Measurements from ENCODE around the gene MIOX.

The MIOX gene

GRCh38 chr22:50507421-50507990, 20.8 kb downstream of the MIOX start, which contains the start of gene LMF2:
TSS of gene LMF2 (minus strand) at chr22:50507702. CDS start at chr22:50507675, 27 bp downstream.
- peak within 1 kb of the TSS; percentile 80 for H3K27ac ChIP-seq
- no peak for TF ChIP-seq CTCF (IDR thresholded peaks at IDR 0.05)
- no peak for TF ChIP-seq ZFX (IDR thresholded peaks at IDR 0.05; ENCODE audit: borderline replicate concordance)

- H3K27ac ChIP-seq: peak within 1 kb of the TSS; percentile 80
- TF ChIP-seq CTCF (IDR thresholded peaks at IDR 0.05) (no peak), ZFX (IDR thresholded peaks at IDR 0.05; ENCODE audit: borderline replicate concordance) (no peak)
Observed at GRCh38 chr22:50507991-50508884, 21.6 kb downstream of the MIOX start, which contains the start of gene NCAPH2. TSS of gene NCAPH2 (plus strand) at chr22:50508224. CDS start at chr22:50508338, 114 bp downstream.

- TF ChIP-seq CTCF (IDR thresholded peaks at IDR 0.05) (no peak), ZFX (IDR thresholded peaks at IDR 0.05; ENCODE audit: borderline replicate concordance) (no peak)
- H3K27ac ChIP-seq: peak overlapping the region; percentile 80
Observed at GRCh38 chr22:50508897-50509296, 22.2 kb downstream of the MIOX start.

- TF ChIP-seq ZFX (IDR thresholded peaks at IDR 0.05; ENCODE audit: borderline replicate concordance) (no peak), CTCF (IDR thresholded peaks at IDR 0.05) (no peak)
- H3K27ac ChIP-seq: no peak overlapping the region
Observed at GRCh38 chr22:50513175-50513574, 26.5 kb downstream of the MIOX start.

GRCh38 chr22:50516068-50516467, 29.4 kb downstream of the MIOX start:
- TF ChIP-seq ZFX (IDR thresholded peaks at IDR 0.05; ENCODE audit: borderline replicate concordance): no peak
- no peak for TF ChIP-seq CTCF (IDR thresholded peaks at IDR 0.05)
- no peak overlapping the region for H3K27ac ChIP-seq

GRCh38 chr22:50516891-50517290, 30.2 kb downstream of the MIOX start:
- TF ChIP-seq CTCF (IDR thresholded peaks at IDR 0.05): no peak
- TF ChIP-seq ZFX (IDR thresholded peaks at IDR 0.05; ENCODE audit: borderline replicate concordance): no peak
- H3K27ac ChIP-seq: no peak overlapping the region

Data from 22Rv1 (cell line).